ENCODE measurements around the gene SCYL1. TPM values are rescaled to one million over a fixed set of nuclear protein-coding genes. Genes with fewer than 3 reads are reported as not detected.

Gene SCYL1
- total and polyA plus RNA-seq, 2 of the 4 experiments (the other 2 are of a cell fraction), result 96.4 to 150 TPM

- no peak overlapping the region for H2BK20ac ChIP-seq (ENCODE audit: low read depth, low read length)
- H3K4me1 ChIP-seq (ENCODE audit: control insufficient read depth, insufficient read depth, low read length), result peaks cover 16% of the 10 kb centered on the region
- no peak overlapping the region for H2BK15ac ChIP-seq (ENCODE audit: low read depth, low read length)
- H3K27me3 ChIP-seq (ENCODE audit: control insufficient read depth, insufficient read depth, low read length), result no peaks in the 10 kb centered on the region
- H3K18ac ChIP-seq (ENCODE audit: low read depth, low read length), result no peak overlapping the region
- dilution Hi-C loops (cut with HindIII; ENCODE audit: low sequenced_read_pairs, unreplicated experiment) (no loop called here), intact Hi-C loops (cut with micrococcal nuclease) (no loop called here), in situ Hi-C loops (cut with MboI; ENCODE audit: low sequenced_read_pairs) (no loop called here)
- no peak overlapping the region for H4K5ac ChIP-seq (ENCODE audit: low read depth, low read length)
- H4K91ac ChIP-seq (ENCODE audit: insufficient read depth, low read depth, low read length), result no peak overlapping the region
- BruUV-seq (replicated peaks), result no TSS peak
- H3K56ac ChIP-seq (ENCODE audit: extremely low read depth, insufficient read depth, low read length), result no peak overlapping the region
- no peak overlapping the region for H3K27ac ChIP-seq (ENCODE audit: insufficient read depth, low read length)
- no peak overlapping the region for H3K4me2 ChIP-seq (ENCODE audit: low read depth, low read length)
- CTCF ChIA-PET, result no interaction called here
- H2AK9ac ChIP-seq (replicated peaks; ENCODE audit: low read depth, low read length, poor library complexity), result no peak overlapping the region
- H2BK5ac ChIP-seq (ENCODE audit: low read depth, low read length, poor library complexity, severe bottlenecking), result no peak overlapping the region
- H4K20me1 ChIP-seq (ENCODE audit: insufficient read depth, low read length), result peaks cover 19% of the 10 kb centered on the region
- DNase-seq, result peak; percentile 22
- TF ChIP-seq CTCF (conservative IDR thresholded peaks at IDR 0.05; ENCODE audit: low read depth, low read length), result peak; percentile 34; the same call in 1 of the 2 replicates
- no peak for TF ChIP-seq NFE2L2 (IDR thresholded peaks at IDR 0.05; ENCODE audit: low read depth, low read length)
- POLR2A ChIA-PET (ENCODE audit: unreplicated experiment), result no interaction called here
- H3K9me3 ChIP-seq (ENCODE audit: control insufficient read depth, insufficient read depth, low read length), result no peaks in the 10 kb centered on the region
- no peak for ATAC-seq (ENCODE audit: low read depth)
- peaks cover 36% of the 10 kb centered on the region for H3K36me3 ChIP-seq (ENCODE audit: control insufficient read depth, insufficient read depth, low read length)
- no peak overlapping the region for H4K8ac ChIP-seq (ENCODE audit: low read depth in 2 of 2, low read length in 2 of 2)
- no peak overlapping the region for H2AFZ ChIP-seq (replicated peaks; ENCODE audit: low read length, poor library complexity)
- 84% methylated on average over 11 of the region's 17 CpGs; no CpG with 5 or more reads in 1 of the 2 experiments for WGBS, 2 experiments (ENCODE audit: extremely low coverage in 2 of 2, insufficient read length in 1 of 2)
- H2BK120ac ChIP-seq (ENCODE audit: low read depth, low read length), result no peak overlapping the region
- H3K14ac ChIP-seq (replicated peaks; ENCODE audit: low read depth, low read length), result no peak overlapping the region
- no peak overlapping the region for H2AK5ac ChIP-seq (ENCODE audit: low read depth, low read length)
- peaks cover 16 to 35% of the 10 kb centered on the region in 2 experiments for H3K79me1 ChIP-seq (ENCODE audit: low read depth in 1 of 2, low read length in 2 of 2)
- peaks cover 11% of the 10 kb centered on the region for H3K9me1 ChIP-seq (ENCODE audit: insufficient read depth, low read length)
- H3K23ac ChIP-seq (ENCODE audit: low read depth, low read length), result no peak overlapping the region
- H3K4me3 ChIP-seq (ENCODE audit: insufficient read depth, low read depth, low read length), result no peak overlapping the region
- H3K4ac ChIP-seq (ENCODE audit: low read depth, low read length), result no peak overlapping the region
- H3K9ac ChIP-seq (ENCODE audit: low read depth, low read length), result no peak overlapping the region
These were observed 26.9 kb downstream of the SCYL1 start for GRCh38 chr11:65551572-65552387.

Data from IMR-90 (cell line).